NAMALWA (cell line): ENCODE data around the gene AAMP.

Experiments
- DNase-seq: peaks from one replicate; pipeline ENCODE4 v3.0.0-alpha.2; 2015; ENCODE audit warnings: low spot score

AAMP gene

DNA sequence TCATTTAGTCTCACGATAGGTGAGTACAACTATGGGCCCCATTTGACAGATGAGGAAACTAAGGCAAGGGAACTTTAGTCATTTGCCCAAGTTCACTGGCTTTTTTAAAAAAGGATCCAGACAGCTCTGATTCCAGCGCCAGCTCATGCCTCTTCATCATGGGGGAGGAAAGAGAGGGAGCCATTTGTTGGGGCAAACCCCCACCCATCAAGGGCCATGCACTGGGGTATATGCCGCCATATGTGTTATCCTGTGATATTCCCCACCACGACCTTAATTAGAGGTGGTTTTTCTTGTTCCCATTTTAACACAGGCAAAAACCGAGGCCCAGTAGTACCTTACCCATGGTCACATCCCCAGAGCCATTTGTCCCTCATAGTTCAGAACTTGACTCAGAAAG, 9.8 kb downstream of the AAMP start:
- DNase-seq, result no peak

DNA sequence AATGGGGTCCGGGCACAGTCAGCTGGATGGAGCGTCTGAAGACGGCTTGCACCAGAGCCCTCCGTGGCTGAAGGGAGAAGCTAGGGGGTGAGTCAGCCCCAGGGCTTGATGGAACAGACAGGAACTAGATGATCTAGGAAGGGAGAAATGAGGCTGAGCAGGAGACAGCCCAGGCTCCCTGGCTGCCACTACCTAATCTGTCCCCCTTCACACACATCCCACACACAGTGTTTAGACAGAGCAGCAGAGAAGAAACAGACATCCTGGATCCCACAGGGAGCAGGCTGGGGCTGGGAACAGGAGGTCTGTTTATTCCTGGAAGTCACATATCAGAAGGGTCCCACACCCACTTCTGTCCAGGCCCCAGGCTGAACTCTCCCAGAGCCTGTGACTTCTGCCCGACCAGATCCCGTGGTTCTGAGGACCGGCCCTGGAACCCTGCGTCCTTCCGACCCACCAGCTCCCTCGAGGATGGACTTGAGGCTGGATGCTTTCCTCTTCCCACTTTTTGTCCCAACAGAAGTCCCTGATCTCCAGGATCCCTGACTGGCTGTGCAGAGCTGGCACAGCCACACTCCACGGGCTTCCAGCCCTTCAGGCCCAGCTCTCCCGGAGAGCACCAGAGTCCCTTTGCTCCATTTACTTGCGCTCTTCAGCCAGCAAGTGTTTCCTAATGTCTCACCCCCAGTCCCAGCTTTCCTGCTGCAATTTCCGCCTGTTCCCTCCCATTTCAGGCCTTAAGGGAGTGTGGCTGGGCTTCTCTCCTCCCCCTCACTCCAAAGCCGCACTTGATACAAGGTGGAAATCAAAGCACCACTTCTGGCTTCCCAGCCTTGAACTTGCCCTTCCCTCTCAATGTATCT, 10.6 kb downstream of the AAMP start:
- no peak for DNase-seq

DNA sequence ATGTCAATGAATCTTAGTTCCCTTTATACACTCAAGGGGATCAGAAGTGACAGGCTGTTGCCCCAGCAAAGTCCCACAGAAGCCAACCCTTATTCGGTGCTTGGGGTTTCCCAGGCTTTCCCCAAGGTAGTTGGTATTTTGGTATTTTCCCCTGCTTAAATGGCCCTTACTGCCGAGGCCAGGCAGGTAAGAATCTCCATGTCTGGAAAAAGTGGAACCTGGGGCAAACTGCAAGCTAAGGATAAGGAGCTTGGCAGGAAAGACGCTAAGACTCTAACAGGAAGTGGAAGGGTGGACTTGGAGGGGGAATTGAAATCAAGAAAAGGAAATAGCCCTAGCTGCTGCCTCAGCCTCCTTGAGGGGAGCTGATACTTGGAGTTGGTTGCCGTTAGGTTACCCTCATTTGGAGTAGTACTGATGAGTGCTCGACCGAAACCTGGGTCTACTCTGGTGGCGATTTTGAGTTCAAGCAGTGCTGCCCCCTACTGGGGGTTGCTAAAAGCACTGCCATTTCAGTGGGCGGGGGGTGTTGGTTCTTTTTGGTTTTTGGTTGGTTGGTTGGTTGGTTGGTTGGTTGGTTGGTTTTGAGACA, 12.5 kb downstream of the AAMP start:
- DNase-seq, result peak; percentile 88

DNA sequence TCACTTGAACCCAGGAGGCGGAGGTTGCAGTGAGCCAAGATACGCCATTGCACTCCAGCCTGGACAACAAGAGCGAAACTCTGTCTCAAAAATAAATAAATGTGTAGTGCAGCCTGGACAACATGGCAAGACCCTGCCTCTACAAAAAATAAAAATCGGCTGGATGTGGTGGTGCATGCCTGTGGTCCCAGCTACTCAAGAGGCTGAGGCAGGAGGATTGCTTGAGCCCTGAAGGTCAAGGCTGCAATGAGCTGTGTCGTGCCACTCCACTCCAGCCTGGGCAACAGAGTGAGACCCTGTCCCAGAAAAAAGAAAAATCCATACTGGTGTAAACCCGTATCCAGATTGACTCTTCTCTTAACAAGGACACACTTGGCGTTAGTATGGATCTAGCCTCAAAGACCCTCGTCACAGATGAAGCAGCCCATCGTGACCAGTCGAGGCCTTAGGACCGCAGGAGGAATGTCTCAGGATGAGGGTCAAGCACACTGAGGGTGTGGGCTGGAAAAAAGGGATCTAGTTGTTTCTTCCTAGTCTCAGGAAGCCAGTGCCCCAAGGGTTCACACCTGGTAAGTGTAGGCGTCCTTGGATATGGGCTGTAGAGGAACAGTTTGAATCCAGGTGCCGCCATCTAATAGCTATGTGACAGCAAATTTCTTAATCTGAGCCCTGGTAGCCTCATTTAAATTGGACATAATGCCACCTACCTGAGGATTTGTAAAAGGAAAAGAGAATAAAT, 13.2 kb downstream of the AAMP start:
- no peak for DNase-seq

DNA sequence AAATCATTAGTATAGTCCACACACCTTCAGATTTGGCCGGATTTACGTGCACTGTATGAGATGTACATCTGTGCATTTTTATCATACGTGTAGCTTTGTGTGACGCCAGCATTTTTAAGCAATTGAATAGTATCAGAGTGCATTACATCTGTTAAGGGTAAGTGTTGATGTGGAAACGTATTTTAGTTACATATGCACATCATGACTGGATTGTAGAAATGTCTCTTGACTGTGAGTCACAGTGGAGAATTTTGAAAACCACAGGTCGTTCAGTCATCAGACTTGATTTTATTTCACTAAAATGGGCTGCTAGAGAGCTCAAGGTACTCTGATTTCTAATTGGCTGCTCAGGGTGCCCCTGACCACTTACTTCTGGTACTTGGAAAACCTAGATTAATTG, 14.5 kb downstream of the AAMP start:
- no peak for DNase-seq

DNA sequence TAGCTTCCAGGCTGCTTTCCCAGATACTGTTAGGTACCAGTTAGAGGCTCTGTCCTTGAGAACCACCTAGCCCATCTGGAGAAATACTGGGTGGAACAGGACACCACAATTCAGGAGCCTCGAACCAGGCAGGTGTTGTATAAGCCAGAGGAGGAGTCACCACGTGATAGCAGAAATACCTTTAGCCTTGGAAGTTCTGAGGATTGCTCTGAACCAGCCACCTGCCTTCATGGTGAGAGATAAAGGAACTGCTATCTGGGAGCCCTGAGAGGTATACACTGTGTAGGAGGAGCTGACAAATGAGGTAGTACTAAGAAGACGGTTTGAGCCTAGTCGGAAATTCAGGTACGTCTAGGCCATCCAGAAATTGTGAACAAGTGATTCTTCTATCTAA, 16.7 kb downstream of the AAMP start:
- DNase-seq, result no peak

DNA sequence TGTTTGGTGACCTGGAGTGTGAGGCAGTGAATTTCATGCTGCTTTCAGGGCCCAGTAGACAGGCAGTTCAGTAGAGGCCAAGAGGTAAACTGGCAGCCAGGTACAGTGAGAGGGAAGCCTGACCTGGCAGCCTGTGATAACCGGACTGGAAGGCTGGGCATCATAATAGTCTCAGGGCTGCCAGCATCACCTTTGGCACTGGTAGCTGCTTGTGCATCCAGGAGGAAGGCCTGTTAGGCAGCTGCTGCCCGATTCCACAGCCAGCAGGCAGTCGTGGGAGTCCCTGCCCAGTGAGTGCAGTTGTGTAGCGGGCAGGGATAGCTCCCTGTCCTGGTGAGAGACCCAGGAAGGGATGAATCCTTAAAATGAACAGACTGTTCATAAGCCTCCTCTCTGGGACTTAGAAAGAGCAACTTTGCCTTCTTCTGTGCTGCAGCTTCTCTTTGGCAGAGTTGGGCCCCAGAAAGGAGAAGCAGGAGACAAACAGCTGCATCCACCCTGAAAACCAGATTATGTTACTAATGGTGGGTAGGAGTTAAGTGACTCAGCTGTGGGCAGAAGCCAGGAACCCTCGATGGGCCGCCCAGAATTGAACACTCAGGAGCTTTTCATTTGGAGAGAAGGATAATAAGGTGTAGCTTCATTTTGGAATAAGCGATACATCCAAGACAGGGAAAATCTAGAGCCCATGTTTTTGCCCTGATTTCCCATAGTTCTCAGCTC, 17.3 kb downstream of the AAMP start:
- DNase-seq, result no peak

DNA sequence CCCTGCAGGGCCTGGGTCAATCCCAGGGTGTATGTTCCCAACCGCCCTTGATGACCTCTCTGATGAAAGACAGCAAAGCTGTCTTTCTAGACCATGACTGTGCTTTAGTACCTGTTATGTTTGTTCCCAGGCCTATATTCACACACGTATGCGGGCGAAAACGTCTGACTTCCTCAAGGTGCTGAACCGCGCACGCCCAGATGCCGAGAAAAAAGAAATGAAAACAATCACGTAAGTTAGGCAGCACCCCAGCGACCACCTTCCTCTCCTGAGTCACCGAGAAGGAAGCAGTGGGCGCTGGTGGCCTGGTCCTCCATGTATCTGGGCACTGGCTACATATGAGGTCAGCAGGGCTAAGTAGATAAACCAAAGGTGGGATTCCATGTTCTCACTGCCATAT, 20.2 kb downstream of the AAMP start:
- no peak for DNase-seq

DNA sequence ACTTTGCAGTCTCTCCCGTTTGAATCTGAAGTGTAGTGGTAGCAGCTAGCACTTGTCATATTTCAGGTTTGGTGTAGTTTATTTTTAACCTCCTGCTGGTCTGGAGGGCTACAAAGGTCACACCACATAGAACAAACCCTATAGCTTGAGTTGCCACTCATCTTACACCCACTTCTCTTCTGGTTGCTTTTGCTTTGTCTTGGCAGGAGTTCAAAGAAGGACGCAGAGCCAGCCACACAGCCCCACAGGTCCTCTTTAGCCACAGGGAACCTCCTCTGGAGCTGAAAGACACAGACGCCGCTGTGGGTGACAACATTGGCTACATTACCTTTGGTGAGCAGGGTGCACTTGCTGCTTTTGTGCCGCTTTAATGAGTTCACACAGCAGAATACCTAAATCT, 24.7 kb downstream of the AAMP start:
- no peak for DNase-seq

DNA sequence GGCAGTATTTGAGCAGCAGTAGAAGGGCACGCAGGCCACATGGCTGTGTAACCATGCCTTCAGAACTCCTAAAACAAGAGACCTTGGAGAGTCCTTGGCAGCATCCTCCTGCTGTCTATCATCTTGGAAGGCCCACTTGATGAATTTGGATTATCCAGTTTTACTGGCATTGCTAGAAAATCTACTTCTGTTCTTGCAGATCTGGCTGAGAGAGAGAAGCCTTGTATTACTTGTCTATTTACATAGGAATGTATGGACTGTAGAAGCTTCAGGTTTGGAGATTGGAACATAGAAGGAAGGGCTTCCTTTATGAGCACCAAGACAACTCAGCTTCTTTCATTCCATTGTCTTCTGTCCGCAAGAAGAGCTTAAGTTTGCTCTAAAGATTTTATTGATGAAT, 25.3 kb downstream of the AAMP start:
- no peak for DNase-seq

DNA sequence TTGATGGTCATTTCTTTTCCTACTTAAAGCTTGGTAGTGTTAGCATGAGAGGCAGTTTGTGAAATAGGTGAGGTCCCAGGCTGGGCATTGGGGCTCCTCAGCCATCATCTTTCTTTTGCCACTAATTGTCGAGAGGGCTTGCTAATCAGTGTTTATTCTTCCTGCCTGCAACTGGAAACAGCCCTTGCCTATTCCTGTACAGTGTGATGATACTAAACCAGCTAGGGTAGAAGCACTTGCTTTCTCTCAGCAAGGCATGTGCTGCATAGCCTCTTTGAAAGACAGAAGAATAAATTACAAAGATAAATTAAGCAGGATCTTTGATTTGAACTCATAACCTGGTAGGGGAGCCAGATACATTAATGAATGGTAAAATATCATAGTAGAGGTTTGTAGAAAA, 25.7 kb downstream of the AAMP start:
- no peak for DNase-seq

DNA sequence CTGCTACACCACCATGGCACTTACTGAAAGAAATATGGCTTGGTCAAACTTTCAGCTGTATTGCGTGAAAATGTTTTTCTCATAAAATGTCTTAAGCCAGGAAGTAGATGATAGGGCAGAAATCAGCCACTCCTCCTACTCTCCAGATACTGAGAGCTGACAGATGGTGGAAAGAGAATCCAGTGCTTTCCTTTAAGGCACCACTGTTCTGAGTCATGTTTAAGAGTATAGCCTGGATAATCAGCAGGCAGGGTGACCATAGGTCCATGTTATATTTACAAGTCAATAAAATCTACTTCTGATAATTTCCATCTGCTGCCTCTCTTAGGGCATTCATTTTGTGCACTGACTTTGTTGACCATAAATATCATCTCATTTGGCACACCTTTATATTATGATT, 31.1 kb downstream of the AAMP start:
- no peak for DNase-seq

DNA sequence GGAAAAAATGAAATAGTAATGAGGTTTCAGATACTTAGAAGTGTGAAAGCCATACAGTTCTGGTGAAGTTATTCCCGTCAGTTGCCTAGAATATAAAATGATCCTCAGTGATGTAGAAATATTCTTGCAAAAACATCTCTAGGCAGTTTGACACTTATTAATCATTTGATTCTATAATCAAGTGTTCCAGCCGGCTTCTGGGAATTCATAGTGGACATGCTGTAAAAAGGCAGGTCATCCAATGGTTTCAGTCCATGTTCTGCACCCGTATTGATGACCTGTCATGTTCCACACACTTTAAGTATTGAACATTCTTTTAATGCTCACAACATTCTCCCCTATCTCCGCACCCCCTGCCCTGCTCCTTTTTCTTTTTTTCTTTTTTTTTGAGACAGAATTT, 33.1 kb downstream of the AAMP start:
- DNase-seq, result no peak

DNA sequence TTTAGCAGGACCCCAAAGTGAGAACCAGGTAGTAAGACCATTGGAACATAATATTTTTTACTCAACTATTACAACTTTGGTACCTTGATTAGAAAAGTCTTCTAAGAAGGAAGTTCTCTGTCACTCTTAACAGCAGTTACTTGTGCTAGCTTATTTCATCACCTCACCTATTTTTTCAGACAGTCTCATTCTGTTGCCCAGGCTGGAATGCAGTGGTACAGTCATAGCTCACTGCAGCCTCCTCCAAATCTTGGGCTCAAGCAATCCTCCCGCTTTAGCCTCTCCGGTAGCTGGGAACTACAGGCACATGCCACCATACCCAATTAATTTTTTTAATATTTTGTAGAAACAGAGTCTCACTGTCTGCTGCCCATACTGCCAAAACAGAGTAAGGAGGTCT, 34.9 kb downstream of the AAMP start:
- DNase-seq, result no peak

DNA sequence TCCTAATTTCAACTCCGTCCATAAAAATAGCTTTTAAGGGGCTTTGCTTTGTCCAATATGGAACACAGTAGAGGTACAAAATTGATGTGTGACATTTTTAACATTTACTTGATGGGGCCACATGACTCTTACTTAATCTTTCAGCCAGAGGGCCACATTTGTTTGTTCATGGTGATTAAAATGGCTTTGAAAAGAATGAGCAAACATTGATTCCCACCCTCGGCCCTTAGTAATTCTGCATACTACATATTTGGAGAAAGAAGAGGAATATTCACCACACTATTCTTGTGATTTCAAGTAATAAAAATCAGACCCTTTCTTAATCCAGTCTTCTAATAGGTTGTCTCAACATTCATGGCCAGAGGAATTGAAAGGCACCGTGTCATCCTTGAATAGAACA, 35.4 kb downstream of the AAMP start:
- DNase-seq, result no peak

DNA sequence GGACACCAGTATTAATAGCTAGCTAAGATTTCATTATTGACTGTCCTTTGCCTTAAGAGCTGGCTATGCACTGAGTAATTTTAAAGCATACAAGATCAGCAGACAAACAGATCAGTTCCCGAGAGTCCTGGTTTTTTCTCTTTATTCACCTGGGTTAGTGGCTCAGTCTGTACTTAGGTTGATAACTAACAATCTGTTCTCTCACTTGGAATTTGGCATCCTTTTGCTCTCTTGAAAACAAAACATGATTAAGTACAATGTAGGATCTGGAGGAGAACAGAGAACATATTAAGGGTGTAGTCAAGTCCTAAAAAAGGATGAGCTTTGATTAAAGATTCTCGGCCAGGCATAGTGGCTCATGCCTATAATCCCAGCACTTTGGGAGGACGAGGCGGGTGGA, 36.4 kb downstream of the AAMP start:
- DNase-seq, result no peak

DNA sequence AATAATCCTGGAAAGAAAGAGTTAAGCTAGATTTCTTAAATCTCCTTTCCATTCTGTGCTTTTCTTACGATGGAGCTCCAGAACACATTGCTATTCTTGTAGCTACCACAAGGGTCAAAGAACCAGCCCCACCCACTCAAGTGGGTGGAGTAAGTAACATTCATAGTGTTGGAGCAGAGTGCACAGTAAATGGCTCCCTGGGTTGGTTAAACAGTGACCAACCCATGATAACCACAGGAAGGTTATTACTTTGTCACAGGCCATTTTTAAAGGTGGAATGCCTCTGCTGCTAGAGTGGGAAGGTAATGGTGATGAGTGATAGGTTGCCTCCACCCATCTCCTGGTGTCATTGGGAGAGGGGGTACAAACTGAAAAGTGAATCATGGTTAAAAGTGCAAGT, 39.1 kb downstream of the AAMP start:
- DNase-seq, result peak; percentile 67

DNA sequence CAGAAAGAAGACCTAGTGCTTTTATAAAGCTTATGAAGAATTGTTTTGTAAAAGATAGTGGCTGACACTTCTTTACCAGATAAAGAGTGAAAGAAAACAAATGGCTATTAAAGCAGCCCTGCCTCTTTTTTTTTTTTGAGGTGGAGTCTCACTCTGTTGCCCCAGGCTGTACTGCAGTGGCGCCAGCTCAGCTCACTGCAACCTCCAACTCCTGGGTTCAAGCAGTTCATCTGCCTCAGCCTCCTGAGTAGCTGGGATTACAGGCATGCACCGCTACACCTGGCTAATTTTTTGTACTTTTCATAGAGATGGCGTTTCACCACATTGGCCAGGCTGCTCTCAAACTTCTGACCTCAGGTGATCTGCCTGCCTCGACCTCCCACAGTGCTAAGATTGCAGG, 40.1 kb downstream of the AAMP start:
- DNase-seq, result no peak

DNA sequence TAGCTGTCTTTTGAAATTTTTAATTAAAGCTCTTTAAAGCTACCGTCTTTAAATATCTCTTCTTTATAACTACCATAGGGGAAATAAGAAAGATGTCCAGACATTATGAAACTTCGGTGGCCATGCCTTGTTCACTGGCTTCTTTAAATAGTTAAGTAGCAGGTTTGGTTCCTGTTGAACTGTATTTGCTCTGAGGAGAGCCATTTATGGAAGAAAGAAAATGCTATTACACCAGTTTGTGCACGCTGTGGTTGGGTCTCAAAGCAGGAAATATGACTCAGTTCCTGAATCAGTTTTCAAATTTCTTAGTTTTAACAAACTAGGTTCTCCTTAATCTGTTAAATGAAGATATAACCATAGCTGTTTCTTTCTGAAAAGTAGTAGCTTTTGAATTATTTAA, 40.7 kb downstream of the AAMP start:
- DNase-seq, result peak; percentile 49

DNA sequence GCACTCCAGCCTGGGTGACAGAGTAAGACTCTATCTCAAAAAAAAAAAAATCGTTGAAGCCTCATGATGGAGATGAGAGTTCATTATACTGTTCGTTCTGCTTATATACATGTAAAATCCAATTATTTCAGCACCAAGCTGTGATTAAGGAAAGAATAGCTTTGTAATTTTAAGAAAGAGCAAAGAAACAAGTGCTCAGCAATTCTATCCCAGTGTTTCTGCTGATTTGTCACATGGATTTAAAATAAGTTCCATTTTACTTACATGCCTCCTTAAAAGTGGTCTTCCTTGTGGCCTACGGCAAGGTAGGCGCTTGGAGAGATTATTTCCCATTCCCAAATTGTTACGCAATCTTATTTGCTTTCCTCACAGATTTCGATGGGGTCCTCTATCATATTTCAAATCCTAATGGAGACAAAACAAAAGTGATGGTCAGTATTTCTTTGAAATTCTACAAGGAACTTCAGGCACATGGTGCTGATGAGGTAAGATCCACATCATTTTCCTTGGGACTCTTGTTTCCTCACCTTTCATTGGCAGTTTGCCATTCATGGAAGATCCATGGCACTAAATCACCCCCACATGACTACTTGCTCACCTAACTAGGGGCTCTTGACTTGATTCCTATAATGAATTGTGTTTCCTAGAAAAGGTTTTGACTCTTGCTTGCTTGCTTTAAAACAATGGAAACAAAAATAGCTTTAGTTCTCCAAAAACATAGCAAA, 41.4 kb downstream of the AAMP start:
- no peak for DNase-seq

DNA sequence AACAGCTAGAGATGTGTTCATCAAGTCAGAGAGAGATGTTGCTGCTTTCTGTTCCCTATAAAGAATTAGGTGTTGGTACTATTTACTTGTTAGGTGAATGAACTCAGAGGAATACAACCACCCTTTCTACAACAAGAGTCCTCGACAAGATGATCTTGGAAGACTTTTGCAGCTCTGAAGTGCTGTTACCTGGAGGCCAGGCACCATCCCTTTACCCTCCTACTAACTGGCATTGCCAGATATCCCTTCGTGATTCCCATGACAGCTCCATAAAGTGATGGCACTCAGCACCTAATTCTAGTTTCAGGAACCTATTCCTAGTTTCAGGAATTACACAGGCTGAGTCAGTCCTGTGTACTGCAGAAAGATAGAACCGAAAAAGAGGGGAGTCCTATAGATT, 43.0 kb downstream of the AAMP start:
- no peak for DNase-seq

DNA sequence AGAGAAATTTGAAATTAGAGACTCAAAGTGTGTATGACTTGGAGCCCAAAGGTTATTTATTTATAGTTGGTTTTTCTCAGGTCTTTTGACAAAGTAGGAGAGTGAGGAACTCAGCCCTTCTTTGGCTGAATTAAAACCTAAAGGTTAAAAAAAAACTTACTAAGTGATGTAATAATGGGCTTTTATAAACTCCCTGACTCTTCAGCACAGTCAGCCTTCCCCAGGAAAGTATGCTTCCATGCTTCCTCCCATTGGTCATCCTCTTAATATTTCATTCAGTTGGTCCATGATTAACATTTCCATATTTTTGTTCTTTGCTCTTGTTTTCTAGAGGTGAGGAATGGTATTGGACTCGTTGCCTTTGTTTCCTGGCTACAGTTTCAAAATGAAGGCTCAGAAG, 45.8 kb downstream of the AAMP start:
- no peak for DNase-seq
